HEK293 (cell line): ENCODE measurements around the gene JMJD7.
A peak's percentile ranks its signal among the peaks of the same experiment; 100 is the strongest.

Source experiments
- CTCF ChIA-PET: fragments of 350-600 bp; formaldehyde crosslinking; extraction: SDS; loops from one replicate; lab custom pipeline; 2021; ENCODE audit warnings: antibody characterized with exemption; lab: Yijun Ruan, JAX
- POLR2A ChIA-PET: fragments of 300-600 bp; formaldehyde crosslinking; extraction: SDS; loops from one replicate; lab custom pipeline; 2020; ENCODE audit warnings: antibody characterized with exemption, inconsistent platforms; lab: Yijun Ruan, JAX
- H3K27ac ChIP-seq: fragments of 200-500 bp; sonication (Bioruptor generic); 2 replicates; pipeline ENCODE4 v1.5.1; 2014; ENCODE audit warnings: low read depth, low read length, control low read depth, inconsistent platforms; ENCODE audit errors: extremely low read depth
- H3K36me3 ChIP-seq, 2 experiments: fragments of 200-500 bp in 1 of 2; sonication (Bioruptor generic) in 1 of 2; 1 replicate in 1 of 2; 2 replicates in 1 of 2; pipeline ENCODE4 v1.5.1; 2014 to 2017; ENCODE audit warnings: inconsistent platforms in 2 of 2, low read length in 2 of 2; ENCODE audit not compliant: control insufficient read depth in 2 of 2, insufficient read depth in 1 of 2
- H3K4me1 ChIP-seq: fragments of 200-500 bp; sonication (Bioruptor generic); 2 replicates; pipeline ENCODE4 v1.5.1; 2014; ENCODE audit warnings: mild to moderate bottlenecking, low read length, inconsistent platforms; ENCODE audit not compliant: control insufficient read depth, insufficient read depth
- H3K4me3 ChIP-seq: 2 replicates; pipeline ENCODE4 v1.5.1; 2011; ENCODE audit warnings: low read depth, mild to moderate bottlenecking, control low read depth, low read length, moderate library complexity
- H3K9me3 ChIP-seq: fragments of 200-500 bp; sonication (Bioruptor generic); 2 replicates; pipeline ENCODE4 v1.5.1; 2014; ENCODE audit warnings: low read depth, low read length, inconsistent platforms; ENCODE audit not compliant: control insufficient read depth, insufficient read depth
- GLI4 ChIP-seq: fragments of 450-650 bp; formaldehyde crosslinking; IDR thresholded peaks from 2 replicates; pipeline ENCODE4 v1.5.1; 2016; ENCODE audit warnings: missing biosample characterization, missing genetic modification characterization
- GLIS1 ChIP-seq: fragments of 450-650 bp; formaldehyde crosslinking; IDR thresholded peaks from 2 replicates; pipeline ENCODE4 v1.5.1; 2016; ENCODE audit warnings: missing biosample characterization, missing genetic modification characterization
- MZF1 ChIP-seq: fragments of 450-650 bp; formaldehyde crosslinking; IDR thresholded peaks from 2 replicates; pipeline ENCODE4 v1.5.1; 2017; ENCODE audit warnings: missing biosample characterization, missing genetic modification characterization, borderline replicate concordance
- SCRT1 ChIP-seq: fragments of 450-650 bp; formaldehyde crosslinking; IDR thresholded peaks from 2 replicates; pipeline ENCODE4 v1.5.1; 2016; ENCODE audit warnings: missing biosample characterization, missing genetic modification characterization, borderline replicate concordance
- SCRT2 ChIP-seq: fragments of 450-650 bp; formaldehyde crosslinking; IDR thresholded peaks from 2 replicates; pipeline ENCODE4 v1.5.1; 2016; ENCODE audit warnings: missing biosample characterization, missing genetic modification characterization
- SP3 ChIP-seq: fragments of 450-650 bp; formaldehyde crosslinking; IDR thresholded peaks from 2 replicates; pipeline ENCODE4 v1.5.1; 2016; ENCODE audit warnings: missing biosample characterization, missing genetic modification characterization
- YY1 ChIP-seq: fragments of 450-650 bp; formaldehyde crosslinking; IDR thresholded peaks from 2 replicates; pipeline ENCODE4 v1.5.1; 2018; ENCODE audit warnings: missing biosample characterization, missing genetic modification characterization
- ZBTB10 ChIP-seq: fragments of 450-650 bp; formaldehyde crosslinking; IDR thresholded peaks from 2 replicates; pipeline ENCODE4 v1.5.1; 2016; ENCODE audit warnings: missing biosample characterization, missing genetic modification characterization
- ZBTB17 ChIP-seq: fragments of 450-650 bp; formaldehyde crosslinking; IDR thresholded peaks from 2 replicates; pipeline ENCODE4 v1.5.1; 2016; ENCODE audit warnings: missing biosample characterization, missing genetic modification characterization
- ZFP3 ChIP-seq: fragments of 450-650 bp; formaldehyde crosslinking; IDR thresholded peaks from 2 replicates; pipeline ENCODE4 v1.5.1; 2016; ENCODE audit warnings: low read depth, missing biosample characterization, missing genetic modification characterization
- ZIC2 ChIP-seq: fragments of 450-650 bp; formaldehyde crosslinking; IDR thresholded peaks from 2 replicates; pipeline ENCODE4 v1.5.1; 2016; ENCODE audit warnings: missing biosample characterization, missing genetic modification characterization
- ZNF10 ChIP-seq: fragments of 450-650 bp; formaldehyde crosslinking; IDR thresholded peaks from 2 replicates; pipeline ENCODE4 v1.5.1; 2017; ENCODE audit warnings: missing biosample characterization, missing genetic modification characterization
- ZNF274 ChIP-seq, 2 experiments: fragments of 200-500 bp in 1 of 2; fragments of 450-650 bp in 1 of 2; sonication (Bioruptor generic) in 1 of 2; formaldehyde crosslinking in 1 of 2; IDR thresholded peaks; 2 replicates each; pipeline versions ENCODE4 v1.5.1 to v1.6.1; 2014 to 2016; ENCODE audit warnings: borderline replicate concordance in 1 of 2, inconsistent platforms in 1 of 2, low read length in 1 of 2, missing biosample characterization in 1 of 2, missing genetic modification characterization in 1 of 2
- ZNF302 ChIP-seq: fragments of 450-650 bp; formaldehyde crosslinking; IDR thresholded peaks from 2 replicates; pipeline ENCODE4 v1.5.1; 2016; ENCODE audit warnings: missing biosample characterization, missing genetic modification characterization, low read depth
- ZNF311 ChIP-seq: fragments of 450-650 bp; formaldehyde crosslinking; IDR thresholded peaks from 2 replicates; pipeline ENCODE4 v1.5.1; 2017; ENCODE audit warnings: missing biosample characterization, missing genetic modification characterization, borderline replicate concordance
- ZNF324 ChIP-seq: fragments of 450-650 bp; formaldehyde crosslinking; IDR thresholded peaks from 2 replicates; pipeline ENCODE4 v1.5.1; 2016; ENCODE audit warnings: missing biosample characterization, missing genetic modification characterization
- ZNF404 ChIP-seq: fragments of 450-650 bp; formaldehyde crosslinking; IDR thresholded peaks from 2 replicates; pipeline ENCODE4 v1.5.1; 2017; ENCODE audit warnings: missing biosample characterization, missing genetic modification characterization
- ZNF518A ChIP-seq: fragments of 450-650 bp; formaldehyde crosslinking; conservative IDR thresholded peaks from 2 replicates; pipeline ENCODE4 v1.5.1; 2016; ENCODE audit warnings: low read depth, missing biosample characterization, missing genetic modification characterization
- ZNF561 ChIP-seq: fragments of 450-650 bp; IDR thresholded peaks from 2 replicates; pipeline ENCODE4 v1.5.1; 2018; ENCODE audit warnings: missing biosample characterization, missing genetic modification characterization, borderline replicate concordance
- ZNF596 ChIP-seq: fragments of 450-650 bp; IDR thresholded peaks from 2 replicates; pipeline ENCODE4 v1.5.0; 2018; ENCODE audit warnings: missing biosample characterization, mild to moderate bottlenecking, missing genetic modification characterization, moderate library complexity
- ZNF600 ChIP-seq: fragments of 450-650 bp; formaldehyde crosslinking; IDR thresholded peaks from 2 replicates; pipeline ENCODE4 v1.5.1; 2016; ENCODE audit warnings: missing biosample characterization, missing genetic modification characterization
- ZNF707 ChIP-seq: fragments of 450-650 bp; formaldehyde crosslinking; IDR thresholded peaks from 2 replicates; pipeline ENCODE4 v1.5.1; 2016; ENCODE audit warnings: missing biosample characterization, missing genetic modification characterization

JMJD7 gene

GRCh38 chr15:41825145-41825544 is 2.7 kb upstream of the JMJD7 start:
- H3K4me1 ChIP-seq: no peaks in the 10 kb centered on the region
- CTCF ChIA-PET: no interaction called here
- POLR2A ChIA-PET: no interaction called here
- no peak for TF ChIP-seq ZNF518A (tag by site-specific recombination)
- TF ChIP-seq ZNF596 (tag by site-specific recombination): no peak
- no peak for TF ChIP-seq MZF1 (tag by site-specific recombination)
- no peak for TF ChIP-seq GLI4
- TF ChIP-seq SCRT2 (tag by site-specific recombination): peak; percentile 20; the same call in 1 of the 2 replicates
- TF ChIP-seq ZNF707 (tag by site-specific recombination): no peak
- no peak for TF ChIP-seq YY1 (tag by site-specific recombination)
- H3K9me3 ChIP-seq: no peaks in the 10 kb centered on the region
- peaks cover 0 to 35% of the 10 kb centered on the region in 2 experiments; a peak in 1 of 3 replicates for H3K36me3 ChIP-seq
- H3K4me3 ChIP-seq: no peak overlapping the region
- H3K27ac ChIP-seq: no peak overlapping the region

- H3K4me3 ChIP-seq: no peak overlapping the region
- H3K36me3 ChIP-seq: peaks cover 0 to 32% of the 10 kb centered on the region in 2 experiments; a peak in 1 of 3 replicates
- POLR2A ChIA-PET: no interaction called here
- TF ChIP-seq SP3 (tag by site-specific recombination): no peak
- 0 out of 2 replicates have a peak, but pooled peaks have one; percentile 14 for TF ChIP-seq ZIC2 (tag by site-specific recombination)
- TF ChIP-seq, all 188 proteins: peak for 1
- Histone ChIP-seq H3K27ac (no peak overlapping the region), H3K4me1 (no peaks in the 10 kb centered on the region), H3K9me3 (no peaks in the 10 kb centered on the region)
- CTCF ChIA-PET: interaction anchor here (0.6 kb wide), 1 partner anchor 24 kb away, joined by 3 read pairs; no protein-coding TSS in a partner anchor
Measured at GRCh38 chr15:41825572-41826535, 2.0 kb upstream of the JMJD7 start.

GRCh38 chr15:41827290-41827879 is 507 bp upstream of the JMJD7 start:
- Histone ChIP-seq H3K27ac (no peak overlapping the region; the same call in 1 of the 2 replicates), H3K36me3 (peaks cover 0 to 23% of the 10 kb centered on the region in 2 experiments; a peak in 1 of 3 replicates), H3K9me3 (no peaks in the 10 kb centered on the region), H3K4me3 (peak overlapping the region; percentile 28), H3K4me1 (no peaks in the 10 kb centered on the region)
- ChIA-PET POLR2A (interaction anchor here (1.0 to 1.4 kb wide), 3 partner anchors 53 to 145 kb away, joined by 4 to 8 read pairs (median 5); partner anchors contain the start of genes EHD4 and MAPKBP1), CTCF (interaction anchor here (0.7 to 1.0 kb wide), 3 partner anchors 77 to 790 kb away, joined by 3 to 6 read pairs (median 5); no protein-coding TSS in a partner anchor)
- TF ChIP-seq ZFP3 (tag by site-specific recombination) (no peak), ZNF311 (tag by site-specific recombination) (no peak), ZBTB17 (tag by site-specific recombination) (no peak), ZNF561 (no peak), ZNF404 (no peak), ZNF600 (tag by site-specific recombination) (0 out of 2 replicates have a peak, but pooled peaks have one; percentile 8), ZNF302 (tag by site-specific recombination) (no peak), ZNF274 (IDR thresholded peaks at IDR 0.05; ENCODE audit: low read length) (no peak), ZNF274 (tag by site-specific recombination; IDR thresholded peaks at IDR 0.05; ENCODE audit: borderline replicate concordance) (no peak), GLIS1 (peak; percentile 78), SCRT1 (tag by site-specific recombination) (no peak), ZNF10 (tag by site-specific recombination) (no peak), ZBTB10 (no peak), ZNF324 (tag by site-specific recombination) (no peak)
